Measurements from ENCODE around the gene CFAP54.
"Not testable (repeated sequence)": the region's sequence is repeated elsewhere in the genome, so short reads cannot be mapped to it uniquely, and the experiment has no call there.

Gene CFAP54

GRCh38 chr12:96448300-96448699 is 41.1 kb upstream of the CFAP54 start:
- no peak for TF ChIP-seq CTCF (conservative IDR thresholded peaks at IDR 0.05; ENCODE audit: low read depth)
- peak; percentile 52 for DNase-seq (ENCODE audit: low spot score)
- CTCF ChIA-PET = interaction anchor here (0.6 kb wide), 1 partner anchor 44 kb away, joined by 5 read pairs; no protein-coding TSS in a partner anchor
- peak overlapping the region; percentile 48; the same call in 1 of the 2 replicates for H3K27ac ChIP-seq
- POLR2A ChIA-PET (ENCODE audit: low non-redundant PET) = no interaction called here

GRCh38 chr12:96452261-96452922 is 37.0 kb upstream of the CFAP54 start:
- DNase-seq (ENCODE audit: low spot score) = no peak
- POLR2A ChIA-PET (ENCODE audit: low non-redundant PET) = no interaction called here
- TF ChIP-seq CTCF (conservative IDR thresholded peaks at IDR 0.05; ENCODE audit: low read depth) = no peak
- CTCF ChIA-PET = no interaction called here
- no peak overlapping the region for H3K27ac ChIP-seq

- CTCF ChIA-PET = interaction anchor here (0.6 kb wide), 1 partner anchor 15 kb away, joined by 3 read pairs; no protein-coding TSS in a partner anchor
- DNase-seq (ENCODE audit: low spot score) = no peak
- no peak overlapping the region for H3K27ac ChIP-seq
- POLR2A ChIA-PET (ENCODE audit: low non-redundant PET) = no interaction called here
- no peak for TF ChIP-seq CTCF (conservative IDR thresholded peaks at IDR 0.05; ENCODE audit: low read depth)
These were observed 35.0 kb upstream of the CFAP54 start for GRCh38 chr12:96454396-96454795.

GRCh38 chr12:96456265-96456974 is 33.0 kb upstream of the CFAP54 start:
- DNase-seq (ENCODE audit: low spot score) = no peak
- ChIA-PET CTCF (no interaction called here), POLR2A (ENCODE audit: low non-redundant PET) (no interaction called here)

GRCh38 chr12:96457191-96457930 is 32.0 kb upstream of the CFAP54 start:
- POLR2A ChIA-PET (ENCODE audit: low non-redundant PET) = no interaction called here
- CTCF ChIA-PET = no interaction called here
- DNase-seq (ENCODE audit: low spot score) = peak; percentile 56
- TF ChIP-seq CTCF (conservative IDR thresholded peaks at IDR 0.05; ENCODE audit: low read depth) = no peak
- H3K27ac ChIP-seq = no peak overlapping the region

More at GRCh38 chr12:96456265-96456974, 33.0 kb upstream of the CFAP54 start:
- H3K27ac ChIP-seq = no peak overlapping the region
- no peak for TF ChIP-seq CTCF (conservative IDR thresholded peaks at IDR 0.05; ENCODE audit: low read depth)

- H3K27ac ChIP-seq; DNase-seq (ENCODE audit: low spot score); POLR2A ChIA-PET (ENCODE audit: low non-redundant PET): not testable (repeated sequence)
- CTCF ChIA-PET = interaction anchor here (0.6 to 0.7 kb wide), 2 partner anchors 51 to 144 kb away, joined by 4 to 9 read pairs; no protein-coding TSS in a partner anchor
These were observed 30.1 kb upstream of the CFAP54 start for GRCh38 chr12:96459281-96459680.
